GM19043 (cell line): Measurements from ENCODE around the gene C1QA.

Experiments used
- ATAC-seq: cut with Tn5 transposase; IDR thresholded peaks from one replicate; pipeline ENCODE4 v1.9.1; 2021; ENCODE audit warnings: low read depth; ENCODE audit not compliant: unreplicated experiment

C1QA gene

DNA sequence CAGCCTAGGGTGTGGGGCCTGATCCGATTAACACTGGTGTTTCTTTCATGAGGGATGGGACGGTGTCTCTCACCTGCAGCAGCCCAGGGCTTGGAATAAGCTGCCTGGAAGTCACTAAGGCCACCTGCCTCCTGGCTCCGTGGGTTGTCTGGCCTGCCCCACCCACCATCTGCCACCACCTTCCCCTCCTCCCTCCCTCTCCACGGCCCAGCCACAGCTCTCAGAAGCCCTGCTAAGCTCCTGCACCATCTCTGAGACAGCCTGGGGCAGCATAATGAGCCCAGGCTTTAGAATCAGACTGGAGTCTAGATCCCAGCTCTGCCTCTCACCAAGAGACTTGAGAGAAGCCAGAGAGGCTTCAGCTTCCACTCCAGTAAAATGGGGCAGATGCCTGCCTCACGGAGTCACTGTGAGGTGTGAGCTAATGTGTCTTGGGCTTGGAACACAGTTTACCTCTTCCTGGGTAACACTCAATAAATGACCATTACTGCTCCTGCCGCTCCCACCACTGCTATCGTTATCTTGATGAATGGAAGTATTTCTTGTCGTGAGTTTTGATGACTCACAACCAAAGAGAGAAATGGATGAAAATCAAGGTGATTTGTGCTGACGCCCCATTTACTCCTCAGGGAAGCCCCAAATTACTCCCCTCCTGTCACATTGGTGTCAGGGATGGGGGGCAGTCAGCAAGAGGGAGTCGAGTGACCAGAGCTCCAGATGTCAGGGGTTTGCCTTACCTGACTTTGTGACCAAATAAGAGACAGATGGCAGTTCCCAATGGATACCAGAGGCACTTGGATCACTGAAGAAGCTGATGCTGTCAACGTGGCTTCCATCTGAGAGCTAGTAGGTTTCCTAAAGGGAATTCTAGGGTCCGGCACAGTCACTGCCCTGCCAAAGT, 23.5 kb upstream of the C1QA start:
- no peak for ATAC-seq

DNA sequence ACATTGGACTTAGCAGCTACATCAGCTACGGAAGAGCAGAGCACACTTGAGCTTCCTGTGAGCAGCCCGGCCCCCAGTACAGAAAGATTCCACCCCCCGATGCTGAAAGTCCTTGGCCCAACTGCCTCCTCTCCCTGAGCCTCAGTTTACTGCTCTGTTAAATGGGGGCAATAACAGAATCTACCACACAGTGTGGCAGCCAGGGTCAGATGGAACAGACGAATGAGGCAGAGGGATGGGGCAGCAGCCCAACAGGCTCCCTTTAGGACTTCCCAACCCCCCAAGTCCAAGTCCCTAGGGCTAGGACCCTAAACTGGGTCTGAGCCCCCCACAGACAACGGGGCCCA, 22.9 kb upstream of the C1QA start:
- no peak for ATAC-seq

DNA sequence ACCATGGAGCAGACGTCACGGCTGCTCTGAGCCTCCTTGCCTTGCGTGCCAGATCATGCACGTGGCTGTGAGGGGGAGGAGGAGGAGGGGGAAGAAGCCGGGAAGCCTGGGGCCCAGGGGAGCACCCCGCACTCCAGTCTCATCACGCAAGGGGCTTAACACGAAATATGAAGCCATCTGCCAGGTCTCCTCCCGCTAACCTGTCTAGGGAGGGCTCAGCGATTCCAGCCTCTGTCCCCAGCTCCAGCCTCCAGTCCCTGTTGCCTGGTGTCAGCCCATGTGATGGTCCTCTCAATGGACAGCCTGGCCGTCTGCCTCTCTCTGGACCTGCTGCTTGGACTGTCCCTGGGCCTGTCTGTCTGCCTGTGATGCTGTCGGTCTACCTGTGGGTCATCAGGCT, 22.5 kb upstream of the C1QA start:
- ATAC-seq = no peak

- no peak for ATAC-seq
Observed at GRCh38 chr1:22615886-22616285, 20.5 kb upstream of the C1QA start.

- ATAC-seq = no peak
Observed at GRCh38 chr1:22616571-22616970, 19.9 kb upstream of the C1QA start.

GRCh38 chr1:22618056-22618455, 18.4 kb upstream of the C1QA start:
- ATAC-seq = no peak

- ATAC-seq = no peak
Observed at GRCh38 chr1:22619252-22619651, 17.2 kb upstream of the C1QA start.

- no peak for ATAC-seq
Observed at GRCh38 chr1:22619798-22620197, 16.6 kb upstream of the C1QA start.

- ATAC-seq = no peak
Observed at GRCh38 chr1:22621761-22622160, 14.7 kb upstream of the C1QA start.

DNA sequence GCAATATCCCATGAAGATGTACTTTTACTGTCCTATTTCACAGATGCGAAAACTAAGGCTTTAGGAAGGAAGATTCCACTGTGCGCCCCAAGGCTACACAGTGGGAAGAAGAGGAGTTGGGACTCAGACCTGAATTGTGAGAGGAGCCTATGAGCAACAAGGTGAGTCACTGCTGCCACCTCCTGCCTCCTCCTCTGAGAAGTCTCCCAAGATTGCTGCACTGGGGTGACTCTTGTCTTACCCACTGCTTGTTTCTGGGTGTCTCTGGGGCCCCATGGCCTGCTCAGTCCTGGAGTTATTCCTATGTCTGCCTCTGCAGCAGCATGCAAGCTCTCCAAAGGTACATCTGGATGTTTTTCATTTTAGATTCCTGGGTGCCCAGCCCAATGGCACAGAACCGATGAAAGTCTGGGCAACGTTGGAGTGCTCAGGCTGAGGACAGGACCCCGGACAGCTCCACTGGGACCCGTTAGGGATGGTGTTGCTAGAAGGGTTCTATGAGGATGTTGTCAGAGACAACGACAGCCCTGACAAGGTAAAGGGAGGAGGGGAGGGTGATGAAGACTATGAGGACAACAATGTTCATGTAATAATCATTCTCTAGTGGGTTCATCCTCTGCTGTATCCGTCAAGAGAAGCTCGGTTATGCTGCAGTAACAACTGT, 11.0 kb upstream of the C1QA start:
- ATAC-seq = no peak

DNA sequence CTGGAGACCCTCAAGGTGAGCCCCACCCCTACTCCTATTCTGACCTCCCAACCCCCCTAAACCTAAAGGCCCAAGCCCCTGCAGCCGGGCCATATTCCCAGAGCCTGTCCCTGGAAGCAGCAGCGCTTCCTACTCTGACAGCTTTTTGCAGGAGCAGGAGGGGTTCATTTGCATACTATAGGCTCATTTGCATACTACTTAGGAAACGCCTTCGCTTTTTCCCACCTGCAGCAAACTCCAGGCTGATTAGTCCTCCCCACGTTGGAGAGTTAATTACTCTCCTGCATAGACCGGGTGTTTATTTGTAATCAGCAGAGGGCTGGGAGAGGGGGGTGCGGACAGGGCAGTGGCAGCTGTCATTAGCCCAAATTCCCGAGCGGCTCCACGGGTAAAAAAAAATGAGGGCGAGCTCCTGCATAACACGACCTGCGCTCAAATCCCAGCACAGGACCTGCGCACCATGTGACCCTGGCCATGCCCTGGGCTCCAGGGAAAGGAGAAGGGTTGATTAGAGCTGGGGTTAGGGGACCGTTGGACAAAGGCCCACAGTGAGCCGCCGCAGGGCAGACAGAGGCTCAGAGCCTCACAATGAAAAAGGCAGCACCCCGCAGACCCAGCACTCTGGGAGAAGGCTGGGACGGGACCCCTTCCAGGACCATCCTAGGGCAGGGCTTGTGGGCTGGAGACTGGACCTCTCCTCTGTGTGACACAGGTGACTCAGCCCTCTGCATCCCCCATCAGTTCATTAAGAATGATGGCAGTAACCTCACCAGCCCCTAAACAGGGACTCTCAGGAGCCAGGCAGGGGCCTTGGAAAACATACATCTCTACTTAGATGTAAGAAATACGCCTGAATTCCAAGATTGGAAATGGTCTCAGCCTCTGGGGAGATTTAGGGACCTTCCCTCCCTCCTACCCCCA, 9.9 kb upstream of the C1QA start:
- no peak for ATAC-seq

DNA sequence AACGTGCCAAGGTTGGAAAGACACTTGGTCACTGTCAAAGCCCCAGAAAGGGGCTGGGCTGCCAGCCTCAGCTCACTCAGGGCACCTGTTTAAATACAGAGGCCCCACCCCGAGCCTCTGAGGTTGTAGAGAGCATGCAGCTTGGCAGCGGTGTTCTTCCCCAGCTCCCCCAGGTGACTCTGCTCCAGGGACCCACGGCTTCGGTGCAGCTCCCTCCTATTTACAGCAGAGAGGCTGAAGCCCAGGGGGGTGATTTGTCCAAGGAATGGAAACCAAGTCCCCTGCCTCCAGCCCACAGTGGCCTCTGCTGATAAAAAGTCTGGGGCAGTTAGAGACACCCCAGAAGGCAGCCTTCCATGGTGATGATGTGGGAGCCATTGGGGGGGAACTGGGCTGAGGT, 9.1 kb upstream of the C1QA start:
- no peak for ATAC-seq

- ATAC-seq = no peak
Observed at GRCh38 chr1:22628698-22629444, 7.6 kb upstream of the C1QA start.

DNA sequence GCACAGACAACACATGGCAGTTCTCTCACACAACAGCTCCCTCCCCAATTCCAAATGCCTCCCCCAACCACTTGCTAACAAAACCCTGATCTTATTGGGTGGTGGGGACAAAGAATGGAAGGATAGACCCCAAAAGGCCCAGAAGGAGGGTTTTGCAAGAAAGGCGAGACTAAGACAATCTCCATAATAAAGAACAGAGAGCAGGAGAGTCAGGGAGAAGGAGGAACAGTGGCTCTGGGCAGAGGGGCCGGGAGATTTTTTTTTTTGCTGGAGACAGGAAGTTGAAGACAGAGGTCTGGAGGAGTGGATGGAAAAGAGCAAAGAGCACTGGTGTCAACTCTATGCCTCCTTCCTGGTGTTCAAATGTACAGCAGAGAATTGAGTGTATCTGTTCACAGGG, 6.5 kb upstream of the C1QA start:
- ATAC-seq = no peak

DNA sequence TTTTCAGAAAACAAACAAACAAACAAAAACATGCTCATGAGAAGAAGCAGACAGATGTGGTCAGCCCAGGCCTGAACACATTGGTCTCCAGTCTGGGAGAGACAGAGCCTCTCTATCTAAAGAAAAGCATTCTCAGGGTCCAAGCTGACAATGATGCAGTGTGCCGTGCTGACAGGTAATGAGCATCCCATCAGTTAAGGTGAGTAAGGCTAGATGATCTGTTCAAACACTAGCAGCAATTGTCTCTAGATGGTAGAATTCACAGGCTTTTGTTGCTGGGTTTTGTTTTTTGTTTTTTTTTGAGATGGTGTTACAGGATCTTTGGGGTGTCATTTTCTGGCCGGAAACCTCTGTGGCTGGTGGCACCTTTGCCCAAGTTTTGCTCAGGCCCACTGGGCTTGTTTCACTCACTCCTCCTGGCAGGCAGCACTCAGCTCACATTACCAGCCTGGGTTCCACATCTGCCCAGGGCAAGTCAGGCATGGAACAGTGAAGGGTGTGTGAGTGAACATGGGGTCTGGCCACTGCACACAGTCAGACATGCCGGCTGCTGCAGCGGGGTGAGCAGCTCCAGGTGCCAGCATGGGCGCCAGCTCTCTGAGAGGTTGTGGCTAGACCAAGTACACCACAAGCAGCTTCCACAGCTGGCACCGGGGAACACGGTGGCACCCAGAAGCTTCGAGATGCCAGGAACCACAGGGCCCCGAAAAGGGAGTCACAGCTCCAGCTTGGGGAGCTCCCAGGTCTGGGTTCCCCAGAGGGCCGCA, 2.5 kb upstream of the C1QA start:
- ATAC-seq = no peak

DNA sequence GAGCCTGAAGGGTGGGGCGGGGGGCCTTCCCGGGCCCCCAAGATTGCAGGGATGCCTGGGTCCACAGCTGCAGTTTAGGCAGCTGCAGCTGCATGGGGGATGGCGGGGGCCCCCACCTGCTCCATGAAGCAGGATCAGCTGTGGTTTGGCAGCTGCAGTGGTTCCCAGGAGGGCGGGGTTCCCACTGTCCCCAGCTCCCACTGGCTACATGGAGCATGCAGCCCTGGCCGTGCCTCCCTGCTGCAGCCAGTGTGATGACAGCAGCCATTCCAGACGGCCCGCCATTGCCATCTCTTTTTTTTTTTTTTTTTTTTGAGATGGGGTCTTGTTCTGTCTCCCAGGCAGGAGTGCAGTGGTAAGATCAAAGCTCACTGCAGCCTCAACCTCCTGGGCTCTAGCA, 992 bp upstream of the C1QA start:
- no peak for ATAC-seq

DNA sequence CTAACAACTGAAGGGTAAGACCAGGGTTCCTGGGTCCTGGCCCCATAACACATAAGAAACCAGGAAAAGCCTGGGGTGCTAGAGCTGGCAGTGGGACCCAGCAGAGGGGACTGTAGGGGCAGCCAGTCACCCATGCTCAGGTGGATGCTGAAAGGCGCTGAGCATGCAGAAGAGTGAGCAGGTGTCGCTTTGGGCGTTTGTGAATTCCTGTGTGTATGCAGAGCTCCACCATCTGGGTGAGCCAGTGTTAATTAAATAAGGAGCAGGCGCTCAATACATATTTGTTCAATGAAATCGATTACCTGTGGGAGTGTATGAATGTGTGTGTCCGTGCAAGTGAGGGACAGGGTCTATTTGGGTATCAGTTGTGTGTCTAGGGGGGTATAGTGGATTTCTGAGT, 499 bp downstream of the C1QA start:
- ATAC-seq = no peak

DNA sequence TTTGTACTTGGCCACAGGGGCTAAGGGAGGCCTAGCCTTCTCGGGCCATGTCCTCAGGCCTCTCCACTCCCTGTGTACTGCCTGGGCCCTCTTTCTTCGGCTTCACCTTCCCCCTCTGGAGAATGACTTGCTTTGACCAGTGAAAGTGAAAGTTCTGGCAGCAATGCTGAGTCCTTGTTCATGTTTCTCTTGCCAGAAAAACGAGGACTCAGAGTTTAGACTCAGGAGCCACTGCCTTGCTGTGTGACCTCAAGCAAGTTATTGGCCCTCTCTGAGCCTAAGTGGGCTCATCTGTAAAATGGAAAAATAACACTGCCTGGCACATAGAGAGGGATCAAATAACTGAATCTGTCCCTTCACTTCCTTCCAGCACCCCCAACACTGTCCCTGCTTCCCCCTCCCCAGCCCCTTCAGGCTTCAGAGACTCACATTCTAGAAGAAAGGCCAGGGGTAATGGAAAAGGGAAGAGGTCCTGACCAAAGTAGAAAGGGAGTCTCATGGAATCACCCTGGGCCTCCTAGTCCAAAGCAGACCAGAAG, 1.5 kb downstream of the C1QA start:
- ATAC-seq = no peak

GRCh38 chr1:22638476-22639234, 2.2 kb downstream of the C1QA start:
- ATAC-seq = no peak
